Inferior parietal cortex (tissue), 1 donor: ENCODE results near the gene CLGN.

ENCODE experiments used
- DNase-seq: peaks from one replicate; pipeline ENCODE4 v3.0.0-alpha.2; 2016; ENCODE audit errors: extremely low spot score

Gene CLGN

GRCh38 chr4:140374130-140374477 lies 53.3 kb downstream of the CLGN start:
- DNase-seq = no peak

GRCh38 chr4:140373328-140374129 lies 53.9 kb downstream of the CLGN start, which contains the start of gene SCOC:
Gene SCOC, plus strand, starts transcription at chr4:140373646. Its CDS starts 5,525 bp downstream, at chr4:140379171.
- peak; percentile 100 for DNase-seq

DNA sequence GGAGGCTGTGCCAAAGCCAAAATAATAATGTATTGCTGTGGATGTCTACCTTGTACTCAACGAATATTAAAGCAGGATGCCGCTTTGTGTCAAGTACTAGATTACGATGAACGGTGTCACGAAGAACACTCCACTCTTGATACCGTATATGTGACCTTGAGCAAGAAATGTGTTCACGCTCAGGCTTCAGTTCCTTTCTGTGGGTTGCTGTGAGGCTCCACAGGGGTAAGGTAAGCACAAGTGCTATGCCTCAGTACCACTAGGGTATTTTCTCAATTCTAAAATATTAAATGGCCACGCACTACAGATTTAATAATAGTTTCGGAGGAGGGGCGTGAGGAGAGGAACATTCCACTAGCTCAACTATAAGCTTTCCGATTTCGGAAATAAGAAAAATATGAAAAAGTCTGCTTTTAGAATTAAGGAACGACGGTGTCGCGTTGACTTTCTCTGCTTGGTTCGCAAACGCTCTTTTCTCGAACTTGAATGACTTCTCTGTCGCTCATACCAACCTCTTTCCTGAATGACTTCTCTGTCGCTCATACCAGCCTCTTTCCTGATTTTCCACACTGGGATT lies 54.6 kb downstream of the CLGN start:
- DNase-seq = peak; percentile 56

GRCh38 chr4:140368686-140369085 lies 58.8 kb downstream of the CLGN start:
- no peak for DNase-seq

DNA sequence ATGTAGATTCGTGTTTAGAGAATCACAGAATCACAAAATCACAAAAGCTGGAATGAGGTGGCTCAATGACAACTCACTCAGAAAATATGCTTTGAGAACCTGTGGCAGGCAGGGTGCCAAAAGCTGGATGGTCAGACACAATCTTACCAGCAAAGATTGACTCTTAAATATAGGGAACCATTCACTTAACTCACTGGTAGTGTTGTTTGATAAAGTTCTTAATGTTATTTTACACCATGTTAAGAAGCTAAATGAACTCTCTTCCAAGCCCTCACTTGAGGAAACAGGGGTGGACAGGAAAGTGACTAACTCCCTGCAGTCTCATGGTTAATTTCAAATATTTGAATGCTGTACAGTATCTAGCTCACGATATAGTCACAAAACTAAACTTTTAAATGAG lies 59.7 kb downstream of the CLGN start:
- DNase-seq = no peak

DNA sequence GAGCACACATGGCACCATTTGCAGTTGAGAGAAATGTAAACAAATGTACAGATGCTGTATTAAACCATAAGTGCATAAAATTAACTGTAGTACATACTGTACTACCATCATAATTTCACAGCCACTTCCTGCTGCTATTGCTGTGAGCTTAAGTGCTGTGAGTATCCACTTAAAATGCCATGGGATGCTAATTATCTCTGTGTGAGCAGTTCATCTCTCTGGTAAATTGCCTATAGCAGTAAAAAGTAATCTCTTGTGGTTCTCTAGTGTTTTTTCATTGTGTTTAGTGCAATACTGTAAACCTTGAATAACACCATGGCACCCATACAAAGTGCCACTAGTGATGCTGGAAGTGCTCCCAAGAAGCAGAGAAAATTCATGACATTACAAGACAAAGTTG lies 63.9 kb downstream of the CLGN start:
- no peak for DNase-seq

- DNase-seq = no peak
These were observed 64.4 kb downstream of the CLGN start for GRCh38 chr4:140363051-140363450.

- DNase-seq = no peak
These were observed 66.3 kb downstream of the CLGN start for GRCh38 chr4:140361099-140361498.

DNA sequence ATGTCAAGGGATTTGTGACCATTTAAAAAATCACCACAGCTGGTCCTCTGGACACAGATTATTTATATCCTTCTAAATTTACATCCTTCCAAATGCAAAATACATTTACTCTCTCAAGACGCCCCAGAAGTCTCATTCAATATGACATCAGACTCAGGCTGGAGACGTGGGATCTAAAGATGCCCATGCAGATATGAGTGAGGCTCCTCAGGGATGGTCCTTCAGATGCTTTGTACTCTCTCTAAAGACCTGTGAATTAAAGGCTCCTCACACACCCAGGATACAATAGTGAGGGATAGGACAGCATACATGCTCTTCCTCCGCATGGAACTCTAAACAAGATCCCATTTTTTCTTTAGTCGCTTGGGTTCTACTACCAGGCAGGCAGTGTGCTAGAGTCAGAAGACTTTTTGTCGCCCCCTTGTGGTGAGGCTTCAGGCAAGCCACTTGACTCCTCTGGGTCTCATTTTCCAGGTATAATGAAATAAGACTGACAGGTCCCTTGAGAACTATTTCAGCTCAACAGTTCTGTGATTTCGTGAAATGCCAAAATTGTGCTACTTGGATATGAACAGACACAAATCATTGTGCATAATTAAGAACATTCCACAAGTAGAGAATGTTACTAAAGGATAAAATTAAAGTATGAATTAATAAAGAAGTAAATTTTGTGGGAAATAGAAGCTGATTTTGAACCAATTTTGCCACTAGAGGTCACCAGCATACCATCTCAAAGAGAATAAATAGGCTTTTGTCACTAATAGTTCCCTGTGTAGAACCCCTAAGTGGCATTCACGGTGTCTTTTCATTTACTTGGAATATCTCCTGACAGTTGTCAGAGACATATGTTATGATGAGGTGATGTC lies 67.7 kb downstream of the CLGN start:
- DNase-seq = peak; percentile 82

GRCh38 chr4:140358281-140358680 lies 69.2 kb downstream of the CLGN start:
- DNase-seq = no peak

DNA sequence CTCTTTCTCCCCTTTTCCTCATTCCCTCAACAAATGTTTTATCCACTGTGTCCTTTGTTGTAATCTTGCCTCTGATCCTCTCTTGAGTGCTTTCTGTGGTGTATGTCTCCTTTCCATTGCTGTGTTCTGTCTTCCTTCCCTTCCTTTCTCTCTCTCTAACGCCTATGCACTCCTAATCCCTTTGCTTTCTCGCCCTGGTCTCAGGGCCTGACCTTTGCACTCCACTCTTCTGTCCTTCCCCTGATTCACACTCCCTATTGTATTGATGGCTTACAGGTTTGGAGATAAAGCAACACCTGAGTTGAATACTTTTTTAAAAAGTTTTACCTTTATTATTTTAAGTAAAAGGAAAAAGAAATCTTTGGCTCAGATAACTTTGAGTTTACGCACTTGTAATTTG lies 69.6 kb downstream of the CLGN start:
- DNase-seq = no peak

DNA sequence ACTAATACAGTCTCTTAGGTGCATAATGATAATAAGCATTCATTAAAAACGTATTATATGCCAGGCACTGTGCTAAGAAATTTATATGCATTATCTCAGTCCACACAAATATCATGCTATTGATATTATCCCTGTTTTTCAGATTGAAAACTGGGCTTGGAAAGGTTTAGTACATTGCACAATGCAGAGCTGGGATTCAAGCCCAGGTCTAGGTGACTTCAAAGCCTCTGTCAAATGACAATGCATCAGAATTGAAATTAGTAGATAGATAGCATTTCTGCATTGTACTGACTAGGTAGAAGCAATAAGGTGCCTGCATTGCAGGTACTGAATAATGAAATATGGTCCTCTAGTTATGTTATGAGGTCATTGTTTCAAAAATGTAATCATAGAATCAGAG lies 72.2 kb downstream of the CLGN start:
- DNase-seq = no peak

GRCh38 chr4:140353786-140354185 lies 73.7 kb downstream of the CLGN start:
- DNase-seq = no peak

- DNase-seq = no peak
These were observed 76.1 kb downstream of the CLGN start for GRCh38 chr4:140351093-140352075.

DNA sequence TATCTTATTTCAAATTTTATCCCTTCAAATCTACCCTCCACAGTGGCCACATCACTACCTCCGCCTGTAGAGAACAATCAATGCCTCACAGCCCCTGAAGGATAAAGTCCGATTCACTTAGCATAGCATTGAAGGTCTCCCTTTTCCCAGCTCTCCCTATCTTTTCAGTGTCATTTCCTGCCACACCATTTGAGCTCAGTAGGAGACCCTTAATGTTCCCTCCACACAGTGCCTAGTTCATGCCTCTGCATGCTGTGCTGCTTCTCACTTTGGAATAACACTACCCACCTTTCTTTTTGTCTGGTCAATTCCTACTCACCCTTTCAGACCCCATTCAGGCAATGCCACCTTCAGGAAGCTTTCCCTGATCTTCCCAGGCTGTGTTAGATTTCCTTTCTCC lies 77.6 kb downstream of the CLGN start:
- no peak for DNase-seq

- DNase-seq = no peak
These were observed 81.3 kb downstream of the CLGN start for GRCh38 chr4:140346136-140346535.

DNA sequence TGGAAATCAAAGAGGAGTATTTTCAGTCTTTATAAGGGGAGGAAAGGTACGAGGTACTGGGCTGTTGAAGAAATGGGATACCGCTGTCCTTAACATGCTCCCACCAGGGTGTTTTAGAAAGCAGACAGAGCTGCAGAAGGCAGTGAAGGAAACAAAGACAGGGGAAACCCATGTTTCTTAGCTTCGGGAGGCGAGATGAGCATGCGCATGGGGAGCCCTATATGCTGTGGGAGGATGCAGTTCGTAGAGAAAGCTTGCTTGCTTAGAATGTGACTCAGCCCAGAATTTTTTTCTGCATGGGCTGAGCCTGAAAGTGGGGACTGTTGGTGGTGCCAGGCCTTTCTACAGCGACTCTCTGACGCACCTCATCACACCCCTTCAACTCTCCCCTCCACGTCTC lies 82.8 kb downstream of the CLGN start:
- DNase-seq = peak; percentile 68

- DNase-seq = peak; percentile 32
These were observed 83.3 kb downstream of the CLGN start for GRCh38 chr4:140344101-140344500.

- DNase-seq = no peak
These were observed 84.1 kb downstream of the CLGN start for GRCh38 chr4:140343303-140343702.

- no peak for DNase-seq
These were observed 84.8 kb downstream of the CLGN start for GRCh38 chr4:140342620-140343019.
